HEK293 (cell line): ENCODE results near the gene RBM39.

Source experiments
- CTCF ChIA-PET: fragments of 350-600 bp; formaldehyde crosslinking; extraction: SDS; loops from one replicate; lab custom pipeline; 2021; ENCODE audit warnings: antibody characterized with exemption; lab: Yijun Ruan, JAX
- POLR2A ChIA-PET: fragments of 300-600 bp; formaldehyde crosslinking; extraction: SDS; loops from one replicate; lab custom pipeline; 2020; ENCODE audit warnings: antibody characterized with exemption, inconsistent platforms; lab: Yijun Ruan, JAX
- H3K27ac ChIP-seq: fragments of 200-500 bp; sonication (Bioruptor generic); 2 replicates; pipeline ENCODE4 v1.5.1; 2014; ENCODE audit warnings: low read depth, low read length, control low read depth, inconsistent platforms; ENCODE audit errors: extremely low read depth
- H3K36me3 ChIP-seq, 2 experiments: fragments of 200-500 bp in 1 of 2; sonication (Bioruptor generic) in 1 of 2; 1 replicate in 1 of 2; 2 replicates in 1 of 2; pipeline ENCODE4 v1.5.1; 2014 to 2017; ENCODE audit warnings: inconsistent platforms in 2 of 2, low read length in 2 of 2; ENCODE audit not compliant: control insufficient read depth in 2 of 2, insufficient read depth in 1 of 2
- H3K4me1 ChIP-seq: fragments of 200-500 bp; sonication (Bioruptor generic); 2 replicates; pipeline ENCODE4 v1.5.1; 2014; ENCODE audit warnings: mild to moderate bottlenecking, low read length, inconsistent platforms; ENCODE audit not compliant: control insufficient read depth, insufficient read depth
- H3K4me3 ChIP-seq: 2 replicates; pipeline ENCODE4 v1.5.1; 2011; ENCODE audit warnings: low read depth, mild to moderate bottlenecking, control low read depth, low read length, moderate library complexity
- H3K9me3 ChIP-seq: fragments of 200-500 bp; sonication (Bioruptor generic); 2 replicates; pipeline ENCODE4 v1.5.1; 2014; ENCODE audit warnings: low read depth, low read length, inconsistent platforms; ENCODE audit not compliant: control insufficient read depth, insufficient read depth
- GLI2 ChIP-seq: fragments of 450-650 bp; formaldehyde crosslinking; IDR thresholded peaks from 2 replicates; pipeline ENCODE4; 2017; ENCODE audit warnings: missing biosample characterization, missing genetic modification characterization, low read depth, borderline replicate concordance
- GLIS1 ChIP-seq: fragments of 450-650 bp; formaldehyde crosslinking; IDR thresholded peaks from 2 replicates; pipeline ENCODE4 v1.5.1; 2016; ENCODE audit warnings: missing biosample characterization, missing genetic modification characterization
- MYNN ChIP-seq: fragments of 450-650 bp; formaldehyde crosslinking; IDR thresholded peaks from 2 replicates; pipeline ENCODE4 v1.5.1; 2016; ENCODE audit warnings: missing biosample characterization, missing genetic modification characterization, borderline replicate concordance
- PRDM1 ChIP-seq: fragments of 450-650 bp; formaldehyde crosslinking; IDR thresholded peaks from 2 replicates; pipeline ENCODE4; 2016; ENCODE audit warnings: missing biosample characterization, missing genetic modification characterization
- SCRT2 ChIP-seq: fragments of 450-650 bp; formaldehyde crosslinking; IDR thresholded peaks from 2 replicates; pipeline ENCODE4 v1.5.1; 2016; ENCODE audit warnings: missing biosample characterization, missing genetic modification characterization
- YY1 ChIP-seq: fragments of 450-650 bp; formaldehyde crosslinking; IDR thresholded peaks from 2 replicates; pipeline ENCODE4 v1.5.1; 2018; ENCODE audit warnings: missing biosample characterization, missing genetic modification characterization
- ZBTB20 ChIP-seq: fragments of 450-650 bp; formaldehyde crosslinking; IDR thresholded peaks from 2 replicates; pipeline ENCODE4 v1.5.1; 2016; ENCODE audit warnings: missing biosample characterization, missing genetic modification characterization
- ZBTB48 ChIP-seq: fragments of 450-650 bp; formaldehyde crosslinking; IDR thresholded peaks from 2 replicates; pipeline ENCODE4 v1.5.1; 2016; ENCODE audit warnings: missing biosample characterization, missing genetic modification characterization
- ZNF138 ChIP-seq: fragments of 450-650 bp; formaldehyde crosslinking; IDR thresholded peaks from 2 replicates; pipeline ENCODE4 v1.5.1; 2016; ENCODE audit warnings: missing biosample characterization, missing genetic modification characterization, borderline replicate concordance
- ZNF175 ChIP-seq: fragments of 450-650 bp; formaldehyde crosslinking; IDR thresholded peaks from 2 replicates; pipeline ENCODE4 v1.5.1; 2016; ENCODE audit warnings: missing biosample characterization, missing genetic modification characterization
- ZNF266 ChIP-seq: fragments of 450-650 bp; formaldehyde crosslinking; IDR thresholded peaks from 2 replicates; pipeline ENCODE4 v1.5.1; 2016; ENCODE audit warnings: missing biosample characterization, missing genetic modification characterization, low read depth
- ZNF274 ChIP-seq, 2 experiments: fragments of 200-500 bp in 1 of 2; fragments of 450-650 bp in 1 of 2; sonication (Bioruptor generic) in 1 of 2; formaldehyde crosslinking in 1 of 2; IDR thresholded peaks; 2 replicates each; pipeline versions ENCODE4 v1.5.1 to v1.6.1; 2014 to 2016; ENCODE audit warnings: borderline replicate concordance in 1 of 2, inconsistent platforms in 1 of 2, low read length in 1 of 2, missing biosample characterization in 1 of 2, missing genetic modification characterization in 1 of 2
- ZNF37A ChIP-seq: fragments of 450-650 bp; IDR thresholded peaks from 2 replicates; pipeline ENCODE4 v1.5.1; 2018; ENCODE audit warnings: missing biosample characterization, missing genetic modification characterization
- ZNF391 ChIP-seq: fragments of 450-650 bp; formaldehyde crosslinking; IDR thresholded peaks from 2 replicates; pipeline ENCODE4 v1.5.1; 2016; ENCODE audit warnings: low read depth, missing biosample characterization, missing genetic modification characterization, borderline replicate concordance
- ZNF501 ChIP-seq: fragments of 450-650 bp; formaldehyde crosslinking; IDR thresholded peaks from 2 replicates; pipeline ENCODE4 v1.5.1; 2016; ENCODE audit warnings: missing biosample characterization, missing genetic modification characterization
- ZNF514 ChIP-seq: fragments of 450-650 bp; formaldehyde crosslinking; IDR thresholded peaks from 2 replicates; pipeline ENCODE4 v1.5.1; 2016; ENCODE audit warnings: missing biosample characterization, missing genetic modification characterization
- TF ChIP-seq, protein P1 (sequence below): fragments of 450-650 bp; formaldehyde crosslinking; IDR thresholded peaks from 2 replicates; pipeline ENCODE4 v1.5.1; 2016; ENCODE audit warnings: missing biosample characterization, missing genetic modification characterization
- TF ChIP-seq, protein P2 (sequence below): fragments of 450-650 bp; formaldehyde crosslinking; IDR thresholded peaks from 2 replicates; pipeline ENCODE4 v1.5.1; 2016; ENCODE audit warnings: missing biosample characterization, missing genetic modification characterization

Gene RBM39

DNA sequence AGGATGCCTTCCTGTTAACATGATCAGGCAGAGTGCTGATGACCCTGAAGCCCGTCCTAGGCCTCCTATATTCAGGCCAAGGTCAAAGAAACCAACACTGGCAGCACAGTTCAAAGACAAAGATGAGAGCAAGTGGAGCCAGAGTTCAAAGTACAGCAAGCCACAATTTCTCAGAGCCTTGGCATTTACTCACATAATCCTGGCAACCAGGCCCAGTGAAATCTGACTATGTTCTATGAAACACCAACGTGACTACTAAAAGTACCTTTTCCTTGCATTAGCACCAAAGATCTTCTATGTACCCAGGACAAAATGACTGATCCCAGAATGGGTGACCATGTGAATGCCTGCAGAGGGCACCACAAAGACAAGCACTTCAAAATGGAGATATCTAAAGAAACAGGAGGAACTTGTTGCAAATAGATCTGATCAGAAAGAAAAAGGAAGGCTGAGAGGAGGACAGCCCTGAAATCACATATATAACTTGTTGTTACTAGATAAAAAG lies 46.8 kb downstream of the RBM39 start:
- CTCF ChIA-PET: interaction anchor here (0.7 kb wide), 1 partner anchor 358 kb away, joined by 3 read pairs; no protein-coding TSS in a partner anchor
- H3K4me1 ChIP-seq: 0 out of 2 replicates have a peak, but pooled peaks cover 4% of the 10 kb centered on the region
- no peak overlapping the region for H3K27ac ChIP-seq
- no peak for TF ChIP-seq ZNF274 (IDR thresholded peaks at IDR 0.05; ENCODE audit: low read length)
- TF ChIP-seq ZNF274 (tag by site-specific recombination; IDR thresholded peaks at IDR 0.05; ENCODE audit: borderline replicate concordance): no peak
- TF ChIP-seq ZNF391 (tag by site-specific recombination): no peak
- no peak for TF ChIP-seq ZNF266
- TF ChIP-seq YY1 (tag by site-specific recombination): no peak
- H3K4me3 ChIP-seq: no peak overlapping the region
- H3K9me3 ChIP-seq: no peaks in the 10 kb centered on the region
- peaks cover 16 to 31% of the 10 kb centered on the region in 2 experiments; a peak in 2 of 3 replicates for H3K36me3 ChIP-seq
- POLR2A ChIA-PET: no interaction called here

DNA sequence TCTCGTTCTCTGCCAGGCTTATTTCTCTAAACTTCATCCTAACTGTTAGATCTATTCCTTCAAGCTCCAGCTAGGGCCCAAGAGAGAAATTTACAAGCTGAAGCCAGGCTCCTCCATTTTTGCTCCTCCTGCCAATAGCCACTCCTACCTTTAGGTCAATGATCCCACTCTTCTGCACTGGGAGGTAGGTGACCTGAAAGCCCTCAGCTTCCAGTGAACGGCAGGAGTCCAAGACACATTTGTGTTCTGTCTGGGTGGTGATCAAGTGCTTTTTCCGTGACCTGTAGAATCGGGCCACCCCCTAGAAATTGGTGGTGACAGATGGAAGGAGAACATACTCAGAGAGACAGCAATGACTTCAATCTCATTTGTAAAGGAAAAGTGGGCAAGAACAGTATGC lies 51.8 kb downstream of the RBM39 start:
- ChIA-PET CTCF (no interaction called here), POLR2A (interaction anchor here (0.6 to 1.0 kb wide), 2 partner anchors 235 to 238 kb away, joined by 4 to 5 read pairs; partner anchors contain the start of gene CEP250)
- no peaks in the 10 kb centered on the region for H3K9me3 ChIP-seq
- H3K4me3 ChIP-seq: no peak overlapping the region
- no peak overlapping the region for H3K27ac ChIP-seq
- TF ChIP-seq ZBTB20 (tag by site-specific recombination) (no peak), GLI2 (tag by site-specific recombination) (no peak), MYNN (tag by site-specific recombination) (no peak), ZNF37A (no peak), ZNF514 (tag by site-specific recombination) (no peak), PRDM1 (no peak), ZNF175 (tag by site-specific recombination) (no peak), ZNF138 (tag by site-specific recombination) (no peak), ZNF501 (no peak), SCRT2 (tag by site-specific recombination) (no peak), ZBTB48 (no peak), GLIS1 (tag by site-specific recombination) (no peak)
- TF ChIP-seq, protein P1, sequence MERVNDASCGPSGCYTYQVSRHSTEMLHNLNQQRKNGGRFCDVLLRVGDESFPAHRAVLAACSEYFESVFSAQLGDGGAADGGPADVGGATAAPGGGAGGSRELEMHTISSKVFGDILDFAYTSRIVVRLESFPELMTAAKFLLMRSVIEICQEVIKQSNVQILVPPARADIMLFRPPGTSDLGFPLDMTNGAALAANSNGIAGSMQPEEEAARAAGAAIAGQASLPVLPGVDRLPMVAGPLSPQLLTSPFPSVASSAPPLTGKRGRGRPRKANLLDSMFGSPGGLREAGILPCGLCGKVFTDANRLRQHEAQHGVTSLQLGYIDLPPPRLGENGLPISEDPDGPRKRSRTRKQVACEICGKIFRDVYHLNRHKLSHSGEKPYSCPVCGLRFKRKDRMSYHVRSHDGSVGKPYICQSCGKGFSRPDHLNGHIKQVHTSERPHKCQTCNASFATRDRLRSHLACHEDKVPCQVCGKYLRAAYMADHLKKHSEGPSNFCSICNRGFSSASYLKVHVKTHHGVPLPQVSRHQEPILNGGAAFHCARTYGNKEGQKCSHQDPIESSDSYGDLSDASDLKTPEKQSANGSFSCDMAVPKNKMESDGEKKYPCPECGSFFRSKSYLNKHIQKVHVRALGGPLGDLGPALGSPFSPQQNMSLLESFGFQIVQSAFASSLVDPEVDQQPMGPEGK: no peak
- TF ChIP-seq, protein P2, sequence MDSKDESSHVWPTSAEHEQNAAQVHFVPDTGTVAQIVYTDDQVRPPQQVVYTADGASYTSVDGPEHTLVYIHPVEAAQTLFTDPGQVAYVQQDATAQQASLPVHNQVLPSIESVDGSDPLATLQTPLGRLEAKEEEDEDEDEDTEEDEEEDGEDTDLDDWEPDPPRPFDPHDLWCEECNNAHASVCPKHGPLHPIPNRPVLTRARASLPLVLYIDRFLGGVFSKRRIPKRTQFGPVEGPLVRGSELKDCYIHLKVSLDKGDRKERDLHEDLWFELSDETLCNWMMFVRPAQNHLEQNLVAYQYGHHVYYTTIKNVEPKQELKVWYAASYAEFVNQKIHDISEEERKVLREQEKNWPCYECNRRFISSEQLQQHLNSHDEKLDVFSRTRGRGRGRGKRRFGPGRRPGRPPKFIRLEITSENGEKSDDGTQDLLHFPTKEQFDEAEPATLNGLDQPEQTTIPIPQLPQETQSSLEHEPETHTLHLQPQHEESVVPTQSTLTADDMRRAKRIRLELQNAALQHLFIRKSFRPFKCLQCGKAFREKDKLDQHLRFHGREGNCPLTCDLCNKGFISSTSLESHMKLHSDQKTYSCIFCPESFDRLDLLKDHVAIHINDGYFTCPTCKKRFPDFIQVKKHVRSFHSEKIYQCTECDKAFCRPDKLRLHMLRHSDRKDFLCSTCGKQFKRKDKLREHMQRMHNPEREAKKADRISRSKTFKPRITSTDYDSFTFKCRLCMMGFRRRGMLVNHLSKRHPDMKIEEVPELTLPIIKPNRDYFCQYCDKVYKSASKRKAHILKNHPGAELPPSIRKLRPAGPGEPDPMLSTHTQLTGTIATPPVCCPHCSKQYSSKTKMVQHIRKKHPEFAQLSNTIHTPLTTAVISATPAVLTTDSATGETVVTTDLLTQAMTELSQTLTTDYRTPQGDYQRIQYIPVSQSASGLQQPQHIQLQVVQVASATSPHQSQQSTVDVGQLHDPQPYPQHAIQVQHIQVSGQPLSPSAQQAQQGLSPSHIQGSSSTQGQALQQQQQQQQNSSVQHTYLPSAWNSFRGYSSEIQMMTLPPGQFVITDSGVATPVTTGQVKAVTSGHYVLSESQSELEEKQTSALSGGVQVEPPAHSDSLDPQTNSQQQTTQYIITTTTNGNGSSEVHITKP (tag by site-specific recombination): no peak
- H3K4me1 ChIP-seq: no peaks in the 10 kb centered on the region
- peaks cover 29 to 46% of the 10 kb centered on the region in 2 experiments; a peak in 2 of 3 replicates for H3K36me3 ChIP-seq
